HCT116 (cell line): Measurements from ENCODE around the gene TMOD1. TPM values are rescaled to one million over a fixed set of nuclear protein-coding genes. Genes with fewer than 3 reads are reported as not detected.

Source experiments
- ATAC-seq: fragments of 200-7000 bp; cut with Tn5 transposase; 2 replicates; pipeline ENCODE4 v1.9.1; 2020; ENCODE audit warnings: mild to moderate bottlenecking, moderate library complexity
- BruUV-seq: library from RNA; stranded (reverse); fragments of 400-500 nt; replicated peaks from 2 replicates; lab custom pipeline; 2021; lab: Mats Ljungman, UMichigan
- CTCF ChIA-PET: fragments of 300-600 bp; sonication (Branson Sonifier 250); formaldehyde crosslinking; loops from one replicate; lab custom pipeline; 2021; ENCODE audit warnings: antibody characterized with exemption; lab: Charles Lee
- POLR2A ChIA-PET: fragments of 300-600, 350-600 bp; sonication (Branson Sonifier 250); formaldehyde crosslinking; loops from one replicate; lab custom pipeline; 2021; ENCODE audit warnings: antibody characterized with exemption; lab: Charles Lee
- RAD21 ChIA-PET, 2 experiments: fragments of 300-600 bp; sonication (Branson Sonifier 250); formaldehyde crosslinking; loops; one replicate each; lab custom pipeline; 2023; ENCODE audit warnings: low total read pairs in 2 of 2; ENCODE audit not compliant: uncharacterized antibody in 2 of 2, unreplicated experiment in 2 of 2, low non-redundant PET in 1 of 2; lab: Charles Lee
- DNase-seq: peaks from one replicate; pipeline ENCODE4 v3.0.0-alpha.2; 2010; ENCODE audit warnings: low read depth, low spot score
- H2AFZ ChIP-seq: fragments of 200-600 bp; shearing (Covaris generic), sonication (generic); 2 replicates; pipeline ENCODE4 v1.6.1; 2017; ENCODE audit warnings: low read depth, mixed run types, mixed read lengths, antibody characterized with exemption, low read length; ENCODE audit not compliant: poor library complexity, severe bottlenecking
- H3K27ac ChIP-seq: 2 replicates; pipeline ENCODE4 v1.5.1; 2012; ENCODE audit warnings: low read depth, low read length
- H3K27me3 ChIP-seq: fragments of 200-600 bp; sonication (generic); 2 replicates; pipeline ENCODE4 v1.6.1; 2016; ENCODE audit warnings: mixed run types, low read length, mixed read lengths; ENCODE audit not compliant: insufficient read depth
- H3K36me3 ChIP-seq, 2 experiments: fragments of 200-500 bp in 1 of 2; fragments of 200-600 bp in 1 of 2; sonication (Bioruptor generic) in 1 of 2; sonication (generic) in 1 of 2; 2 replicates each; pipeline versions ENCODE4 v1.5.1 to v1.6.1; 2014 to 2016; ENCODE audit warnings: low read length in 2 of 2, inconsistent platforms in 1 of 2, mixed read lengths in 1 of 2, mixed run types in 1 of 2; ENCODE audit not compliant: insufficient read depth in 2 of 2, control insufficient read depth in 1 of 2
- H3K4me1 ChIP-seq, 2 experiments: fragments of 200-600 bp in 1 of 2; sonication (generic) in 1 of 2; 2 replicates each; pipeline versions ENCODE4 v1.5.1 to v1.6.1; 2012 to 2017; ENCODE audit warnings: low read length in 2 of 2, inconsistent platforms in 1 of 2, mild to moderate bottlenecking in 1 of 2, mixed read lengths in 1 of 2, mixed run types in 1 of 2, moderate library complexity in 1 of 2; ENCODE audit not compliant: insufficient read depth in 2 of 2, control insufficient read depth in 1 of 2
- H3K4me2 ChIP-seq: fragments of 200-600 bp; sonication (generic); 2 replicates; pipeline ENCODE4 v1.6.1; 2017; ENCODE audit warnings: mixed run types, low read length, mixed read lengths
- H3K4me3 ChIP-seq, 2 experiments: fragments of 200-600 bp in 1 of 2; sonication (generic) in 1 of 2; replicated peaks in 1 of 2; 2 replicates each; pipeline ENCODE4 v1.5.1; 2011 to 2016; ENCODE audit warnings: low read length in 2 of 2, control low read depth in 1 of 2, low read depth in 1 of 2, mild to moderate bottlenecking in 1 of 2, mixed read lengths in 1 of 2, mixed run types in 1 of 2
- H3K79me2 ChIP-seq: fragments of 200-600 bp; sonication (generic); 2 replicates; pipeline ENCODE4 v1.6.1; 2017; ENCODE audit warnings: mild to moderate bottlenecking, mixed run types, low read length, moderate library complexity, mixed read lengths; ENCODE audit not compliant: insufficient read depth
- H3K9ac ChIP-seq: fragments of 200-600 bp; sonication (generic); 2 replicates; pipeline ENCODE4 v1.6.1; 2016; ENCODE audit warnings: low read length, mixed read lengths
- H3K9me2 ChIP-seq: fragments of 200-600 bp; sonication (generic), shearing (Covaris generic); 2 replicates; pipeline ENCODE4 v1.6.1; 2017; ENCODE audit warnings: mixed run types, mild to moderate bottlenecking, moderate library complexity; ENCODE audit not compliant: insufficient read depth
- H3K9me3 ChIP-seq, 2 experiments: fragments of 200-500 bp in 1 of 2; fragments of 200-600 bp in 1 of 2; sonication (Bioruptor generic) in 1 of 2; sonication (generic) in 1 of 2; 2 replicates each; pipeline ENCODE4 v1.6.1; 2014 to 2017; ENCODE audit warnings: low read length in 2 of 2, mixed read lengths in 2 of 2, inconsistent platforms in 1 of 2, low read depth in 1 of 2, mild to moderate bottlenecking in 1 of 2, mixed run types in 1 of 2, moderate library complexity in 1 of 2; ENCODE audit not compliant: control insufficient read depth in 1 of 2, insufficient read depth in 1 of 2
- H4K20me1 ChIP-seq: fragments of 200-600 bp; sonication (generic), shearing (Covaris generic); 2 replicates; pipeline ENCODE4 v1.6.1; 2017; ENCODE audit warnings: mixed run types, mild to moderate bottlenecking, moderate library complexity; ENCODE audit not compliant: insufficient read depth
- CBX3 ChIP-seq: IDR thresholded peaks from 2 replicates; pipeline ENCODE4 v1.6.1; 2012; ENCODE audit warnings: low read depth
- EGR1 ChIP-seq: IDR thresholded peaks from 2 replicates; pipeline ENCODE4 v1.6.1; 2012; ENCODE audit warnings: low read depth
- EZH2 ChIP-seq: fragments of 200-600 bp; sonication (generic); IDR thresholded peaks from 2 replicates; pipeline ENCODE4 v1.6.1; 2017; ENCODE audit warnings: antibody characterized with exemption, mixed run types
- EZH2phosphoT487 ChIP-seq: fragments of 200-600 bp; IDR thresholded peaks from 2 replicates; pipeline ENCODE4 v1.6.1; 2018; ENCODE audit warnings: antibody characterized with exemption, borderline replicate concordance
- FOSL1 ChIP-seq: IDR thresholded peaks from 2 replicates; pipeline ENCODE4 v1.6.1; 2012; ENCODE audit warnings: low read depth
- REST ChIP-seq: IDR thresholded peaks from 2 replicates; pipeline ENCODE4 v1.6.1; 2012; ENCODE audit warnings: low read depth
- SRF ChIP-seq: IDR thresholded peaks from 2 replicates; pipeline ENCODE4 v1.6.1; 2012; ENCODE audit warnings: low read depth
- ZNF274 ChIP-seq: fragments of 200-500 bp; sonication (Bioruptor generic); IDR thresholded peaks from 2 replicates; pipeline ENCODE4 v1.6.1; 2014; ENCODE audit warnings: mild to moderate bottlenecking, low read depth, low read length, inconsistent platforms
- intact Hi-C: fragments of 100-400 bp; cut with micrococcal nuclease; formaldehyde crosslinking; loops from 2 replicates; pipeline ENCODE4 v1.10.0; 2022
- total RNA-seq: library from RNA; stranded (reverse); gene quantifications from one replicate; pipeline ENCODE4 v1.2.1, GENCODE V29; 2021; ENCODE audit not compliant: unreplicated experiment

The TMOD1 gene
- total RNA-seq, 1 experiment from 2014 or later, result 4.4 TPM

GRCh38 chr9:97594381-97594921 lies 93.0 kb downstream of the TMOD1 start:
- H3K9me3 ChIP-seq, result no peaks in the 10 kb centered on the region
- H3K9me2 ChIP-seq, result no peaks in the 10 kb centered on the region
- POLR2A ChIA-PET, result no interaction called here
- H3K4me1 ChIP-seq, result peaks cover 0 to 3% of the 10 kb centered on the region in 2 experiments; a peak in 1 of 4 replicates
- BruUV-seq, result no TSS peak
- no peak overlapping the region for H3K4me3 ChIP-seq
- intact Hi-C loops, result no loop called here
- no peak for DNase-seq
- H4K20me1 ChIP-seq, result no peaks in the 10 kb centered on the region
- H2AFZ ChIP-seq, result no peak overlapping the region
- H3K4me2 ChIP-seq, result no peak overlapping the region
- H3K79me2 ChIP-seq, result no peaks in the 10 kb centered on the region
- no peak overlapping the region for H3K27ac ChIP-seq
- no peaks in the 10 kb centered on the region for H3K36me3 ChIP-seq
- CTCF ChIA-PET, result interaction anchor here (1.9 kb wide), 1 partner anchor 126 kb away, joined by 7 read pairs; no protein-coding TSS in a partner anchor
- H3K9ac ChIP-seq, result no peak overlapping the region
- RAD21 ChIA-PET, result no interaction called here
- TF ChIP-seq CBX3, result no peak
- TF ChIP-seq EGR1, result no peak
- no peak for TF ChIP-seq EZH2
- no peak for TF ChIP-seq FOSL1
- TF ChIP-seq EZH2phosphoT487, result no peak
- TF ChIP-seq REST, result no peak
- no peak for TF ChIP-seq ZNF274
- TF ChIP-seq SRF, result no peak
- TF ChIP-seq, all 23 proteins: peak for 0
- ATAC-seq, result no peak
- no peaks in the 10 kb centered on the region for H3K27me3 ChIP-seq
